Thoracic aorta (tissue), 2 donors: ENCODE measurements around the gene CD55. TPM values are rescaled to one million over a fixed set of nuclear protein-coding genes. Genes with fewer than 3 reads are reported as not detected.
A peak's percentile ranks its signal among the peaks of the same experiment; 100 is the strongest.

Source experiments
- ATAC-seq: fragments of 150-250 bp; one replicate; pipeline ENCODE4 v1.8.0; 2017; ENCODE audit warnings: low read depth; ENCODE audit not compliant: insufficient number of reproducible peaks, low FRiP score
- DNase-seq: peaks from one replicate; pipeline ENCODE4 v3.0.0-alpha.2; 2020; ENCODE audit warnings: low spot score
- H3K27ac ChIP-seq, 2 donors: fragments of 200-600 bp; sonication (generic); 1 replicate in 1 of 2; 2 replicates in 1 of 2; pipeline ENCODE4 v1.5.1; 2016; ENCODE audit warnings: mild to moderate bottlenecking in 2 of 2, moderate library complexity in 2 of 2
- H3K27me3 ChIP-seq: fragments of 200-600 bp; sonication (generic); replicated peaks from 2 replicates; pipeline ENCODE4 v1.6.0; 2016; ENCODE audit warnings: mild to moderate bottlenecking; ENCODE audit not compliant: insufficient read depth
- H3K36me3 ChIP-seq: fragments of 200-600 bp; sonication (generic); one replicate; pipeline ENCODE4 v1.5.1; 2016
- H3K4me1 ChIP-seq, 2 donors: fragments of 200-600 bp; sonication (generic); 1 replicate in 1 of 2; 2 replicates in 1 of 2; pipeline versions ENCODE4 v1.5.1 to v1.6.0; 2016; ENCODE audit warnings: low read depth in 2 of 2, mild to moderate bottlenecking in 1 of 2; ENCODE audit not compliant: control insufficient read depth in 1 of 2
- H3K4me3 ChIP-seq: fragments of 200-600 bp; sonication (generic); 2 replicates; pipeline ENCODE4 v1.5.1; 2016; ENCODE audit warnings: mild to moderate bottlenecking
- H3K9me3 ChIP-seq: fragments of 200-600 bp; sonication (generic); 2 replicates; pipeline ENCODE4 v1.5.1; 2016
- CTCF ChIP-seq: fragments of 200-600 bp; sonication (generic); IDR thresholded peaks from one replicate; pipeline ENCODE4 v1.5.1; 2019; ENCODE audit warnings: antibody characterized with exemption
- total RNA-seq, 2 donors: library from RNA; depleted of rRNA; stranded (reverse); fragments of >200 nt; gene quantifications; one replicate each; pipeline versions ENCODE4 v1.1.0 to v1.2.3, GENCODE V29; 2016

Gene CD55
- total RNA-seq, 2 donors from 2014 or later, result 72.6 to 109 TPM

GRCh38 chr1:207321790-207322645 lies 540 bp downstream of the CD55 start:
- TF ChIP-seq CTCF, result no peak
- Histone ChIP-seq H3K4me1 (peaks cover 6 to 9% of the 10 kb centered on the region in 2 donors), H3K27me3 (no peaks in the 10 kb centered on the region), H3K27ac (peak overlapping the region; percentile 64 to 81), H3K36me3 (peaks cover 4% of the 10 kb centered on the region), H3K4me3 (peak overlapping the region; percentile 76), H3K9me3 (no peaks in the 10 kb centered on the region)
- DNase-seq (no peak), ATAC-seq (peak; percentile 18)

- DNase-seq, result no peak
Measured at GRCh38 chr1:207323425-207324225, 2.1 kb downstream of the CD55 start.

GRCh38 chr1:207328004-207328403 lies 6.5 kb downstream of the CD55 start:
- H3K27ac ChIP-seq, result no peak overlapping the region
- no peak overlapping the region for H3K4me3 ChIP-seq
- no peak for DNase-seq
- no peaks in the 10 kb centered on the region for H3K27me3 ChIP-seq
- H3K4me1 ChIP-seq, result peaks cover 0 to 9% of the 10 kb centered on the region in 2 donors
- TF ChIP-seq CTCF, result no peak
- ATAC-seq, result no peak
- peaks cover 26% of the 10 kb centered on the region for H3K36me3 ChIP-seq
- H3K9me3 ChIP-seq, result no peaks in the 10 kb centered on the region

More at GRCh38 chr1:207323425-207324225, 2.1 kb downstream of the CD55 start:
- peaks cover 6 to 9% of the 10 kb centered on the region in 2 donors for H3K4me1 ChIP-seq
- no peak overlapping the region for H3K27ac ChIP-seq
- no peak overlapping the region for H3K4me3 ChIP-seq
- peaks cover 15% of the 10 kb centered on the region for H3K36me3 ChIP-seq
- no peak for ATAC-seq
- no peak for TF ChIP-seq CTCF
- no peaks in the 10 kb centered on the region for H3K9me3 ChIP-seq
- no peaks in the 10 kb centered on the region for H3K27me3 ChIP-seq

- no peak for DNase-seq
- no peaks in the 10 kb centered on the region for H3K27me3 ChIP-seq
- no peak overlapping the region for H3K27ac ChIP-seq
- H3K9me3 ChIP-seq, result peaks cover under 1% of the 10 kb centered on the region
- H3K4me1 ChIP-seq, result peaks cover 0 to 4% of the 10 kb centered on the region in 2 donors
- H3K36me3 ChIP-seq, result peaks cover 28% of the 10 kb centered on the region
- no peak for ATAC-seq
- H3K4me3 ChIP-seq, result no peak overlapping the region
- TF ChIP-seq CTCF, result no peak
Measured at GRCh38 chr1:207328908-207329440, 7.5 kb downstream of the CD55 start.

- no peak for ATAC-seq
- TF ChIP-seq CTCF, result no peak
- peaks cover 28% of the 10 kb centered on the region for H3K36me3 ChIP-seq
Measured at GRCh38 chr1:207329469-207329868, 8.0 kb downstream of the CD55 start.

More at GRCh38 chr1:207329469-207329868, 8.0 kb downstream of the CD55 start:
- Histone ChIP-seq H3K4me1 (no peaks in the 10 kb centered on the region), H3K4me3 (no peak overlapping the region), H3K9me3 (peaks cover 3% of the 10 kb centered on the region), H3K27me3 (no peaks in the 10 kb centered on the region), H3K27ac (no peak overlapping the region)
- no peak for DNase-seq
